ENCODE measurements around the gene RARS1. TPM values are rescaled to one million over a fixed set of nuclear protein-coding genes. Genes with fewer than 3 reads are reported as not detected.

RARS1 gene
- total RNA-seq, 5 donors from 2014 or later (not counting 1 experiment from before 2014, with no cell fraction given): 57.6 to 84.8 (median 62.6) TPM

DNA sequence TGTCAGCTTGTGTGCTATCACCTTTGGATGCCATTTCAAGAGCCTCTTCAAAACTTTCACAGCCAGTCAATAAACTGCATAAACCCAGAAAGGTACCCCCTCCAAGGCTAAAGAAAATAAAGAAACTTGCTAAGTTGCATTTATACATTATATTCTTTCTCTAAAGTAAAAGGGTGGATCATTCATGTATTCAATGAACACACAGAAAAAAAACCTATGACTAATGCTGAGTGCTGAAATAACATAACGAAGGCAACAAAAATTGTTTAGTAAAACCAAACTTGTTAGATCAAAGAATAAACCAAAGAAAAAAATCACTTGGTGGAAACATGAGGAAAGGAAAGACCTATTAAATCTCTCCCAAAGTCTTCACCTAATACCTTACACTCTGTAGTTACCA is 77.7 kb downstream of the RARS1 start:
- Histone ChIP-seq H3K36me3 (ENCODE audit: control insufficient read depth in 2 of 2, extremely low read depth in 1 of 2, insufficient read depth in 1 of 2, low read length in 1 of 2) (peaks cover 0 to 50% of the 10 kb centered on the region in 2 donors), H3K4me3 (ENCODE audit: control insufficient read depth in 1 of 2, extremely low read depth in 1 of 2, low read length in 1 of 2) (no peak overlapping the region), H3K4me1 (ENCODE audit: control insufficient read depth in 1 of 2, extremely low read depth in 1 of 2, insufficient read depth in 2 of 2, low read length in 2 of 2) (no peaks in the 10 kb centered on the region), H3K27ac (ENCODE audit: low read length) (no peak overlapping the region), H3K9me3 (no peaks in the 10 kb centered on the region), H3K27me3 (replicated peaks in 1 of 2; ENCODE audit: control insufficient read depth in 2 of 2, extremely low read depth in 1 of 2, insufficient read depth in 2 of 2, low read length in 1 of 2) (no peaks in the 10 kb centered on the region)
- POLR2A ChIA-PET: no interaction called here
- Mint-ChIP-seq H3K4me1 (peaks cover 6 to 13% (median 12%) of the 10 kb centered on the region in 3 donors), H3K27ac (no peak overlapping the region), H3K27me3 (no peaks in the 10 kb centered on the region), H3K4me3 (no peak overlapping the region), H3K9me3 (no peaks in the 10 kb centered on the region), H3K36me3 (peaks cover 53% of the 10 kb centered on the region)
- WGBS (ENCODE audit: insufficient coverage): no CpG with 5 or more reads among the region's 1 CpG
- CTCF ChIA-PET: no interaction called here
- ATAC-seq (replicated peaks in 1 of 4) (no peak), DNase-seq (no peak)

DNA sequence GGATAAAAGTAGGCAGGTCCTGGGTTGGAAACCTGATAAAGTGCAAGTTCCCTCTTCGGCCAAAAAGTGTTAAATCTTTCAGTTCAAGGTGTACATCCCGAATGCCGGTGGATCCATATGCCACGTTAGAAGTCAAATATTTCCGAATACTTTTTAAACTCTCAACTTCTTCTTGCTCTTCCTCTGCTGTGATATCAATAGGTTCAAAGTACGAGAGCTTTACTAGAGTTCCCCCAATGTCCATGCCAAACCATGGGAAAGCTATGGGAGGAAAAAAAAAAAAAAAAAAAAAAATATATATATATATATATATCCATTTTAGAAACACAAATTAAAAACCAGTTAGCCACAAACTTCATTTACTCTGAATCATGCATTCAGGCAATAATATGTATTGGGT is 82.5 kb downstream of the RARS1 start:
- Histone ChIP-seq H3K4me1 (ENCODE audit: control insufficient read depth in 1 of 2, extremely low read depth in 1 of 2, insufficient read depth in 2 of 2, low read length in 2 of 2) (no peaks in the 10 kb centered on the region), H3K27ac (ENCODE audit: low read length) (no peak overlapping the region), H3K36me3 (ENCODE audit: control insufficient read depth in 2 of 2, extremely low read depth in 1 of 2, insufficient read depth in 1 of 2, low read length in 1 of 2) (peaks cover 0 to 31% of the 10 kb centered on the region in 2 donors), H3K9me3 (no peaks in the 10 kb centered on the region), H3K4me3 (ENCODE audit: control insufficient read depth in 1 of 2, extremely low read depth in 1 of 2, low read length in 1 of 2) (no peak overlapping the region), H3K27me3 (replicated peaks in 1 of 2; ENCODE audit: control insufficient read depth in 2 of 2, extremely low read depth in 1 of 2, insufficient read depth in 2 of 2, low read length in 1 of 2) (no peaks in the 10 kb centered on the region)
- POLR2A ChIA-PET: interaction anchor here in 1 of 2 donors (0.6 kb wide), 3 partner anchors 11 to 23 kb away, joined by 4 to 6 read pairs (median 5); no protein-coding TSS in a partner anchor
- CTCF ChIA-PET: interaction anchor here in 1 of 2 donors (0.7 kb wide), 1 partner anchor 1138 kb away, joined by 6 read pairs; no protein-coding TSS in a partner anchor
- Mint-ChIP-seq H3K27ac (no peak overlapping the region), H3K9me3 (no peaks in the 10 kb centered on the region), H3K36me3 (peaks cover 35% of the 10 kb centered on the region), H3K4me3 (no peak overlapping the region), H3K4me1 (peaks cover 21 to 27% (median 27%) of the 10 kb centered on the region in 3 donors), H3K27me3 (no peaks in the 10 kb centered on the region)
- ATAC-seq (replicated peaks in 1 of 4) (no peak), DNase-seq (no peak)
- no CpG with 5 or more reads among the region's 6 CpGs for WGBS (ENCODE audit: insufficient coverage)

Other genes with a start within 250 kb of the RARS1 start
- gene WWC1, start 194.8 kb upstream of the RARS1 start, total RNA-seq: 1 to 10 TPM in 3 of 5 donors, under 1 TPM in 2; 0.83 to 2.0 (median 1.6) TPM
- under 1 TPM in 1 of 5 donors, not detected in 4; 0.18 TPM for gene FBLL1, start 42.8 kb downstream of the RARS1 start, total RNA-seq
- gene PANK3, start 92.9 kb downstream of the RARS1 start, total RNA-seq: 10 to 100 TPM; 33.9 to 41.1 (median 37.7) TPM

All from T-cell (primary cell).